ENCODE data around the gene HAAO. TPM values are rescaled to one million over a fixed set of nuclear protein-coding genes. Genes with fewer than 3 reads are reported as not detected.

HAAO gene
- total RNA-seq, 1 experiment from 2014 or later = not detected

GRCh38 chr2:42839809-42840501 is 47.6 kb upstream of the HAAO start:
- H3K4me3 ChIP-seq (ENCODE audit: low read length) = no peak overlapping the region
- DNase-seq (no peak), ATAC-seq (no peak)
- no peak overlapping the region for H2AFZ ChIP-seq (ENCODE audit: low read length)
- no peaks in the 10 kb centered on the region for H3K27me3 ChIP-seq (ENCODE audit: low read length)
- peaks cover 3% of the 10 kb centered on the region for H3F3A ChIP-seq (ENCODE audit: low read length, unreplicated experiment)
- no peak overlapping the region for H3K9ac ChIP-seq (ENCODE audit: low read length)
- no peaks in the 10 kb centered on the region for H4K20me1 ChIP-seq (ENCODE audit: low read length)
- peaks cover 11% of the 10 kb centered on the region for H3K4me1 ChIP-seq (ENCODE audit: insufficient read depth, low read length)
- no peaks in the 10 kb centered on the region for H3K9me3 ChIP-seq (ENCODE audit: low read length)
- H3K27ac ChIP-seq (ENCODE audit: low read length) = no peak overlapping the region
- no peaks in the 10 kb centered on the region for H3K79me2 ChIP-seq (ENCODE audit: low read length)
- ChIA-PET CTCF (no interaction called here), POLR2A (ENCODE audit: unreplicated experiment) (no interaction called here)
- no peaks in the 10 kb centered on the region for H3K36me3 ChIP-seq (ENCODE audit: low read depth, low read length)
- H3K4me2 ChIP-seq (ENCODE audit: low read length) = no peak overlapping the region
- no TSS peak for BruUV-seq (replicated peaks)
- no peaks in the 10 kb centered on the region for H3K9me2 ChIP-seq (replicated peaks; ENCODE audit: low read length)
- TF ChIP-seq EZH2 (IDR thresholded peaks at IDR 0.05; ENCODE audit: low read length, unreplicated experiment) (no peak), EZH2phosphoT487 (IDR thresholded peaks at IDR 0.05; ENCODE audit: borderline replicate concordance, low read length) (no peak), CTCF (conservative IDR thresholded peaks at IDR 0.05; ENCODE audit: low read depth, low read length) (no peak)
- intact Hi-C loops (cut with micrococcal nuclease) = no loop called here

- DNase-seq = no peak
Measured at GRCh38 chr2:42838133-42838532, 45.8 kb upstream of the HAAO start.

More at GRCh38 chr2:42838133-42838532, 45.8 kb upstream of the HAAO start:
- ChIA-PET POLR2A (ENCODE audit: unreplicated experiment) (no interaction called here), CTCF (no interaction called here)
- ATAC-seq = no peak
- Histone ChIP-seq H3K9me3 (ENCODE audit: low read length) (no peaks in the 10 kb centered on the region), H3K36me3 (ENCODE audit: low read depth, low read length) (no peaks in the 10 kb centered on the region), H3K4me2 (ENCODE audit: low read length) (no peak overlapping the region), H3K27me3 (ENCODE audit: low read length) (no peaks in the 10 kb centered on the region), H2AFZ (ENCODE audit: low read length) (no peak overlapping the region), H3K9me2 (replicated peaks; ENCODE audit: low read length) (no peaks in the 10 kb centered on the region), H3F3A (ENCODE audit: low read length, unreplicated experiment) (peaks cover 3% of the 10 kb centered on the region), H4K20me1 (ENCODE audit: low read length) (no peaks in the 10 kb centered on the region), H3K27ac (ENCODE audit: low read length) (no peak overlapping the region), H3K79me2 (ENCODE audit: low read length) (no peaks in the 10 kb centered on the region), H3K9ac (ENCODE audit: low read length) (no peak overlapping the region), H3K4me1 (ENCODE audit: insufficient read depth, low read length) (peaks cover 11% of the 10 kb centered on the region), H3K4me3 (ENCODE audit: low read length) (no peak overlapping the region)
- intact Hi-C loops (cut with micrococcal nuclease) = no loop called here
- no TSS peak for BruUV-seq (replicated peaks)
- TF ChIP-seq EZH2 (IDR thresholded peaks at IDR 0.05; ENCODE audit: low read length, unreplicated experiment) (no peak), CTCF (conservative IDR thresholded peaks at IDR 0.05; ENCODE audit: low read depth, low read length) (no peak), EZH2phosphoT487 (IDR thresholded peaks at IDR 0.05; ENCODE audit: borderline replicate concordance, low read length) (no peak)
